T-cell (primary cell): ENCODE results near the gene RHOBTB3. TPM values are rescaled to one million over a fixed set of nuclear protein-coding genes. Genes with fewer than 3 reads are reported as not detected.

Source experiments
- ATAC-seq, 4 experiments: fragments of 200-7000 bp in 3 of 4; fragments of 150-1000 bp in 1 of 4; cut with Tn5 transposase; replicated peaks in 1 of 4; 1 replicate in 3 of 4; 2 replicates in 1 of 4; pipeline ENCODE4 v1.10.0; 2021; ENCODE audit warnings: moderate library complexity in 3 of 4, mild to moderate bottlenecking in 2 of 4, moderate number of reproducible peaks in 1 of 4
- CTCF ChIA-PET, 2 donors: fragments of 300-600 bp; sonication (Branson Sonifier 250); formaldehyde crosslinking; loops; one replicate each; lab custom pipeline; 2022; ENCODE audit warnings: antibody characterized with exemption in 2 of 2; lab: Charles Lee
- POLR2A ChIA-PET, 2 donors: fragments of 300-600 bp; sonication (Branson Sonifier 250); formaldehyde crosslinking; loops; one replicate each; lab custom pipeline; 2022; ENCODE audit warnings: antibody characterized with exemption in 2 of 2; lab: Charles Lee
- DNase-seq, 35 experiments: peaks; one replicate each; pipeline versions ENCODE4 v3.0.0 to v3.0.0-alpha.2; 2013 to 2023
- H3K27ac ChIP-seq: one replicate; pipeline ENCODE4 v1.5.1; 2013; ENCODE audit warnings: low read length
- H3K27me3 ChIP-seq, 2 experiments: replicated peaks in 1 of 2; 1 replicate in 1 of 2; 2 replicates in 1 of 2; pipeline versions ENCODE4 v1.6.1 to v1.7.0; 2013; ENCODE audit warnings: low read length in 1 of 2, mixed read lengths in 1 of 2; ENCODE audit not compliant: control insufficient read depth in 2 of 2, insufficient read depth in 2 of 2; ENCODE audit errors: extremely low read depth in 1 of 2
- H3K36me3 ChIP-seq, 2 donors: 1 replicate in 1 of 2; 2 replicates in 1 of 2; pipeline versions ENCODE4 v1.6.1 to v1.7.0; 2013; ENCODE audit warnings: low read length in 1 of 2; ENCODE audit not compliant: control insufficient read depth in 2 of 2, insufficient read depth in 1 of 2; ENCODE audit errors: extremely low read depth in 1 of 2
- H3K4me1 ChIP-seq, 2 experiments: 1 replicate in 1 of 2; 2 replicates in 1 of 2; pipeline versions ENCODE4 v1.6.1 to v1.7.0; 2013; ENCODE audit warnings: low read length in 2 of 2, mixed read lengths in 1 of 2; ENCODE audit not compliant: insufficient read depth in 2 of 2, control insufficient read depth in 1 of 2; ENCODE audit errors: extremely low read depth in 1 of 2
- H3K4me3 ChIP-seq, 2 donors: 1 replicate in 1 of 2; 2 replicates in 1 of 2; pipeline versions ENCODE4 v1.5.1 to v1.7.0; 2013; ENCODE audit warnings: mild to moderate bottlenecking in 2 of 2, low read length in 1 of 2, moderate library complexity in 1 of 2; ENCODE audit not compliant: control insufficient read depth in 1 of 2; ENCODE audit errors: extremely low read depth in 1 of 2
- H3K9me3 ChIP-seq: 2 replicates; pipeline ENCODE4 v1.7.0; 2013
- H3K27ac Mint-ChIP-seq, 2 donors: one replicate each; pipeline ENCODE4 v1.8.0; 2020 to 2021; ENCODE audit warnings: mild to moderate bottlenecking in 2 of 2, mixed read lengths in 2 of 2
- H3K27me3 Mint-ChIP-seq, 2 donors: one replicate each; pipeline ENCODE4 v1.8.0; 2021 to 2022; ENCODE audit warnings: mixed read lengths in 2 of 2
- H3K36me3 Mint-ChIP-seq: one replicate; pipeline ENCODE4 v1.8.0; 2021; ENCODE audit warnings: mixed read lengths
- H3K4me1 Mint-ChIP-seq, 3 donors: one replicate each; pipeline ENCODE4 v1.8.0; 2020 to 2022; ENCODE audit warnings: mixed read lengths in 3 of 3, mild to moderate bottlenecking in 1 of 3
- H3K4me3 Mint-ChIP-seq, 3 donors: one replicate each; pipeline ENCODE4 v1.8.0; 2020 to 2022; ENCODE audit warnings: mild to moderate bottlenecking in 3 of 3, mixed read lengths in 3 of 3, moderate library complexity in 3 of 3
- H3K9me3 Mint-ChIP-seq, 3 donors: one replicate each; pipeline ENCODE4 v1.8.0; 2020 to 2022; ENCODE audit warnings: mixed read lengths in 3 of 3
- WGBS: methylation state at CpG from one replicate; pipeline ENCODE4 v1.1.5; 2013; ENCODE audit warnings: missing lambda C conversion rate; ENCODE audit not compliant: insufficient coverage; 5-methylcytosine and 5-hydroxymethylcytosine counted together
- total RNA-seq, 35 experiments: library from RNA in 6 of 35; stranded (reverse) in 6 of 35; fragments of 120-200 nt in 1 of 35; gene quantifications; one replicate each; pipeline versions ENCODE4 v1.2.1 to v1.2.4 and lab custom pipeline; 2013 to 2026

RHOBTB3 gene, protein sequence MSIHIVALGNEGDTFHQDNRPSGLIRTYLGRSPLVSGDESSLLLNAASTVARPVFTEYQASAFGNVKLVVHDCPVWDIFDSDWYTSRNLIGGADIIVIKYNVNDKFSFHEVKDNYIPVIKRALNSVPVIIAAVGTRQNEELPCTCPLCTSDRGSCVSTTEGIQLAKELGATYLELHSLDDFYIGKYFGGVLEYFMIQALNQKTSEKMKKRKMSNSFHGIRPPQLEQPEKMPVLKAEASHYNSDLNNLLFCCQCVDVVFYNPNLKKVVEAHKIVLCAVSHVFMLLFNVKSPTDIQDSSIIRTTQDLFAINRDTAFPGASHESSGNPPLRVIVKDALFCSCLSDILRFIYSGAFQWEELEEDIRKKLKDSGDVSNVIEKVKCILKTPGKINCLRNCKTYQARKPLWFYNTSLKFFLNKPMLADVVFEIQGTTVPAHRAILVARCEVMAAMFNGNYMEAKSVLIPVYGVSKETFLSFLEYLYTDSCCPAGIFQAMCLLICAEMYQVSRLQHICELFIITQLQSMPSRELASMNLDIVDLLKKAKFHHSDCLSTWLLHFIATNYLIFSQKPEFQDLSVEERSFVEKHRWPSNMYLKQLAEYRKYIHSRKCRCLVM
- total RNA-seq (1 to 10 TPM; 2.6 to 4.8 (median 3.6) TPM), total RNA-seq (lab: John Stamatoyannopoulos, UW) (0.91 to 28.5 (median 4.8) reads per million in 29 experiments)
- 4.5 TPM for total RNA-seq (2013)

DNA sequence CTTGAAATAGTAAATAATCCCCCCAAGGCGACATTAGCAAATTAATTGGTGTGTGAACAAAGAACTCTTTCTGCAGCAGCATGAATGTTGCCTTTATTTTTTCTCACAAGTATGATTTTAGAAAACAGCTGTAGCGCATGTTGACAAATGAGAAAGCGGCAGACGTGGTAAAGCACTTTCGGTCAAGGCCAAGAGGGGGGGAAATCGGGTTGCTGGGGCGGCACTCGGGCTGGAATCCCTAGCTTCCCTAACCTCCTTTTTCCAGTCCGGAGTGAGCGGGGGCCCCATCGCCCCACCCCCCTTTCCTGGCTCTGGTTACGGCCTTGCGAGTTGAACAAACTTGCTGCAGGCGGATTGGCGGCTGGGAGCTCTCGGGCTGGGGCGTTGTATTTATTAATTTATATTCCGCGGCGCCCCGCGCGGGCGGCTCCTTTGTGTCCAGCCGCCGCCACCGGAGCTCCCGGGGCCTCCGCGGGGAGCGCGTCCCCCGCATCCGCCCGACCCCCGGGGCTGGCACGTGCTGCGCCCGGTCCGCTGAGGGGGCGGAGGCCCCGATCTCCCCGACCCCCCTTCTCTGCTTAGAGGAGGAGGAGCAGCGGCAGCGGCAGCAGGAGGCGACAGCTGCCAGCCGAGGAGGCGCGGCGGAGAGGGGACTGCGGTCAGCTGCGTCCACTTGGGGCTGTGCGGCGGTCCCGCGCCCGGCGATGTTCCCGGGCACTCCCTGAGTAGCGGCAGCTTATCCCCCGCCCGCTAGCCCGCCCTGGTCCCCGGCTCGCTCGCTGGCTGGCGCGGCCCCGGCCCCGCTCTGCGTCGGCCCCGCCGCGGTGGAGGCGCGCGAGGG lies at the start of gene RHOBTB3:
TSS of gene RHOBTB3 (plus strand) at position 607 of the 841 bp plus-strand sequence. CDS start 347 bp downstream, outside the sequence.
- H3K4me1 ChIP-seq: peaks cover 11 to 43% of the 10 kb centered on the region in 2 experiments
- DNase-seq (peak in 27 of 35 experiments; percentile 0 to 54 (median 21)), ATAC-seq (peak; percentile 68 to 75 (median 74))
- no peaks in the 10 kb centered on the region for H3K36me3 ChIP-seq
- ChIA-PET CTCF (interaction anchor here (0.6 to 1.4 kb wide), 2 partner anchors 85 to 789 kb away, joined by 3 to 5 read pairs; no protein-coding TSS in a partner anchor), POLR2A (interaction anchor here (0.6 to 1.2 kb wide), 2 partner anchors 9 to 13 kb away, joined by 3 to 5 read pairs; no protein-coding TSS in a partner anchor)
- peaks cover 0 to 20% of the 10 kb centered on the region in 2 experiments for H3K27me3 ChIP-seq
- WGBS: under 1% methylated on average over 63 of the region's 78 CpGs
- Mint-ChIP-seq H3K4me3 (peak within 1 kb of the TSS; percentile 79 to 83 (median 79)), H3K36me3 (no peaks in the 10 kb centered on the region), H3K4me1 (peaks cover 39 to 51% (median 45%) of the 10 kb centered on the region in 3 donors), H3K27me3 (peaks cover 0 to 41% of the 10 kb centered on the region in 2 donors), H3K27ac (peak within 1 kb of the TSS in 1 of 2 donors; percentile 74), H3K9me3 (no peaks in the 10 kb centered on the region)
- H3K27ac ChIP-seq: no peak within 1 kb of the TSS
- H3K4me3 ChIP-seq: peak within 1 kb of the TSS; percentile 53 to 92
- no peaks in the 10 kb centered on the region for H3K9me3 ChIP-seq

DNA sequence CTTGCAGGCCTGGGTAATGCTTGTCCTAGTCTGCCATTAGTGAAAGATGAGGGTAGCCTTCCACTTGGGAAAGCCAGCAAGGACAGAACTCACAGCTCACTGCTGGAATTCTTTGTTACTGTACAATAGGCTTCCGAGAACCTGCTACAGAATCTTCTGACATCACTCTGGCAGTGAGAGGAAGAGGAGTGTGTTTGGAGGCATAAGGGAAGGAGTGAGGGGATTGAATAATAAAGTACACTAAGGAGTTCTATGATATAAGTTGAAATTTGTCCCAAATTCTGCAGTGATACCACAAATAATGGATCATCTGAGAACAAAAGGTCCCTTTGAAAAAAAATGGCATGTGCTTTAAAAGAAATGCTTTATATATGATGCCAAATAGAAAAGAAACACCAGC lies 48.2 kb upstream of the RHOBTB3 start, which contains the start of gene SPATA9:
TSS of gene SPATA9 (minus strand) at position 101 of the 400 bp plus-strand sequence. CDS start 137 bp downstream, outside the sequence.
- DNase-seq (no peak), ATAC-seq (no peak)
- POLR2A ChIA-PET: no interaction called here
- Histone ChIP-seq H3K4me1 (no peaks in the 10 kb centered on the region), H3K27me3 (no peaks in the 10 kb centered on the region), H3K9me3 (no peaks in the 10 kb centered on the region), H3K4me3 (no peak within 1 kb of the TSS), H3K27ac (no peak within 1 kb of the TSS), H3K36me3 (no peaks in the 10 kb centered on the region)
- Mint-ChIP-seq H3K36me3 (no peaks in the 10 kb centered on the region), H3K27me3 (peaks cover 7 to 9% of the 10 kb centered on the region in 2 donors), H3K4me3 (no peak within 1 kb of the TSS), H3K27ac (no peak within 1 kb of the TSS), H3K9me3 (no peaks in the 10 kb centered on the region), H3K4me1 (no peaks in the 10 kb centered on the region)
- no CpG with 5 or more reads among the region's 1 CpG for WGBS
- CTCF ChIA-PET: no interaction called here

DNA sequence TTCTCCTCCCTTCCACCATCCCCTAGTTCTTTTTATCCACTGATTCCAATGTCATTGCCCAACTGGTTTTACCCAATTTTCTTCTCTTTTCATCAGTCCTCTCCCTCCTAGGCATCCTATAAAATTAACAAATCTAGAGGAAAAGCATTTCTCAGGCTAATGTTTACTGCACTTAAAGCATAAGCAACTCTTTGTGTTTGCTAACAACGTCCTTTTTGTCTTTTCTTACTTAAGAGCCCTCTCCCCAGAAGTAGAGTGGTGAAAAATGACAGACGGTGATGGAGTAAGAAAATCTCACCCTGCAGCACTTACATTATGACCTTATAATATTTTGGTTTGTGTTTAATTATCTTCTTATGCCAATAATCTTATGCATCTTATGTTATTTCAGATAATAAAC lies 46.8 kb upstream of the RHOBTB3 start:
- no peaks in the 10 kb centered on the region for H3K36me3 ChIP-seq
- Mint-ChIP-seq H3K4me3 (no peak overlapping the region), H3K4me1 (no peaks in the 10 kb centered on the region), H3K27ac (no peak overlapping the region), H3K27me3 (peaks cover 7 to 8% of the 10 kb centered on the region in 2 donors), H3K36me3 (no peaks in the 10 kb centered on the region), H3K9me3 (no peaks in the 10 kb centered on the region)
- WGBS: no CpG with 5 or more reads among the region's 2 CpGs
- H3K9me3 ChIP-seq: no peaks in the 10 kb centered on the region
- H3K27me3 ChIP-seq: no peaks in the 10 kb centered on the region
- ATAC-seq: no peak
- H3K4me1 ChIP-seq: no peaks in the 10 kb centered on the region
- no peak for DNase-seq
- ChIA-PET POLR2A (no interaction called here), CTCF (no interaction called here)
- H3K4me3 ChIP-seq: no peak overlapping the region
- H3K27ac ChIP-seq: no peak overlapping the region

DNA sequence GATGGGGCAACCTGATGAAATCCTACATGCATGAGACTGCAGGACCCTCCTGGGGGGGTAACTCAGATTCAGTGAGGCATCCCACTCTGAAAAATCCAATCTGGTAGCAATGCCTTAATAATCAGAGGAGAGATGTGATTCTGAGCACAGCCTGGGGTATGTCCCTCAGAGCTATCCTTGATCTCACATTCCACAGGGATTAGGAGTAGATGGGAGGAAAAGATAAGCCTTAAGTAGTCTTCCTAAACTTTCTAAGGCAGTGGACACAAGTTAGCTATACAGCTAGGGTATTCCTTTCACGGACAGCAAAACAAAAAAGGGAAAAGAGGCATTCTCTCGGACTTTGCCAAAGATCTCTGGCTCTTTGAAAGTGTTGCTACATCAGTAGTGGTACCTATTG lies 44.5 kb upstream of the RHOBTB3 start:
- H3K4me3 Mint-ChIP-seq: no peak overlapping the region
- H3K9me3 Mint-ChIP-seq: no peaks in the 10 kb centered on the region
- H3K27ac ChIP-seq: no peak overlapping the region
- H3K4me1 ChIP-seq: no peaks in the 10 kb centered on the region
- no peaks in the 10 kb centered on the region for H3K27me3 ChIP-seq
- H3K9me3 ChIP-seq: no peaks in the 10 kb centered on the region
- no peak overlapping the region for H3K27ac Mint-ChIP-seq
- DNase-seq (no peak), ATAC-seq (no peak)
- CTCF ChIA-PET: no interaction called here
- WGBS: no CpG with 5 or more reads among the region's 2 CpGs
- no peaks in the 10 kb centered on the region for H3K4me1 Mint-ChIP-seq
- POLR2A ChIA-PET: no interaction called here
- H3K36me3 Mint-ChIP-seq: no peaks in the 10 kb centered on the region
- H3K4me3 ChIP-seq: no peak overlapping the region
- H3K27me3 Mint-ChIP-seq: peaks cover 3 to 8% of the 10 kb centered on the region in 2 donors
- no peaks in the 10 kb centered on the region for H3K36me3 ChIP-seq

DNA sequence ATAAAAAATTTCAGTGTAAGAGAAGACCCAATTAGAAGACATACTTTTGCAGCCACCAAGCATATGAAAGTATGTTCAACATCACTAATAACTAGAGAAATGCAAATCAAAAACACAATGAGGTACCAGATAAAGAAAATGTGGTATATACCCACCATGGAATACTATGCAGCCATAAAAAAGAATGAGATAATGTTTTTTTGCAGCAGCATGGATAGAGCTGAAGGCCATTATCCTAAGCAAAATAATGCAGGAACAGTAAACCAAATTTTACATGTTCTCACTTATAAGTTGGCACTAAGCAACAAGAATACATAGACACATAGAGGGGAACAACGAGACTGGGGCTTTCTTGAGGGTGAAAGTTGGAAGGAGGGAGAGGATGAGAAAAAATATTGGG lies 41.5 kb upstream of the RHOBTB3 start:
- DNase-seq (no peak), ATAC-seq (no peak)
- POLR2A ChIA-PET: no interaction called here
- Mint-ChIP-seq H3K27me3 (peaks cover 3 to 4% of the 10 kb centered on the region in 2 donors), H3K36me3 (no peaks in the 10 kb centered on the region), H3K27ac (no peak overlapping the region), H3K4me3 (no peak overlapping the region), H3K4me1 (no peaks in the 10 kb centered on the region), H3K9me3 (no peaks in the 10 kb centered on the region)
- H3K4me1 ChIP-seq: no peaks in the 10 kb centered on the region
- no peak overlapping the region for H3K27ac ChIP-seq
- no peak overlapping the region for H3K4me3 ChIP-seq
- H3K27me3 ChIP-seq: no peaks in the 10 kb centered on the region
- WGBS: no CpG with 5 or more reads among the region's 1 CpG
- no peaks in the 10 kb centered on the region for H3K36me3 ChIP-seq
- H3K9me3 ChIP-seq: no peaks in the 10 kb centered on the region
- CTCF ChIA-PET: interaction anchor here in 1 of 2 donors (0.6 kb wide), 1 partner anchor 116 kb away, joined by 7 read pairs; no protein-coding TSS in a partner anchor

DNA sequence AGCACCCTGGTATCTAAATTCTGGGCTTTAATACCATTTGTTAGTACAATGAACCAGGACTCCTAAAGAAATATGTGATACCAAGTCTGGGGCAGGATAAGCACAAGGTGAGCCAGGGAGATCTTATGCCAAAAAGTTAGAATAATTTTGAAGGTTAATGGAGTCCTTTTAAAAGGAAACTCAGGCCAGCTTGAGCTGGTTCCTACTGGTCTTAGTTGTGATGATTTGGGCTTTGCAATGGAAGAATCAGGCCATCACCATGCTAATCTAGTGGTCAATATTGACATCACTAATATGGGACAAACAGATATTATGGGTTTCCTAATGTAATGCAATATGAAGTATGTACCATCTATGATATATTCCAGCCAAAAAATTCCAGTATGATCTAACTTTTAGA lies 40.8 kb upstream of the RHOBTB3 start:
- H3K27ac Mint-ChIP-seq: no peak overlapping the region
- no peaks in the 10 kb centered on the region for H3K9me3 Mint-ChIP-seq
- H3K4me1 Mint-ChIP-seq: no peaks in the 10 kb centered on the region
- H3K4me1 ChIP-seq: no peaks in the 10 kb centered on the region
- H3K9me3 ChIP-seq: no peaks in the 10 kb centered on the region
- ChIA-PET POLR2A (no interaction called here), CTCF (no interaction called here)
- ATAC-seq (no peak), DNase-seq (no peak)
- H3K4me3 ChIP-seq: no peak overlapping the region
- peaks cover under 1 to 1% of the 10 kb centered on the region in 2 donors for H3K27me3 Mint-ChIP-seq
- no peak overlapping the region for H3K27ac ChIP-seq
- H3K36me3 ChIP-seq: no peaks in the 10 kb centered on the region
- H3K27me3 ChIP-seq: no peaks in the 10 kb centered on the region
- H3K4me3 Mint-ChIP-seq: no peak overlapping the region
- no peaks in the 10 kb centered on the region for H3K36me3 Mint-ChIP-seq
